Adrenal gland (tissue), 5 donors: Measurements from ENCODE around the gene AP2A2.

Experiments
- CTCF ChIP-seq, 6 experiments: fragments of 450-650 bp in 4 of 6; fragments of 200-600 bp in 2 of 6; sonication (generic) in 1 of 6; IDR thresholded peaks; 1 replicate in 5 of 6; 2 replicates in 1 of 6; pipeline versions ENCODE4 v1.5.1 to v1.8.0; 2016 to 2021; ENCODE audit warnings: antibody characterized with exemption in 6 of 6, mild to moderate bottlenecking in 2 of 6, moderate library complexity in 1 of 6
- POLR2A ChIP-seq, 2 donors: fragments of 450-650 bp; IDR thresholded peaks; one replicate each; pipeline ENCODE4 v1.6.1; 2017; ENCODE audit warnings: antibody characterized with exemption in 2 of 2, mild to moderate bottlenecking in 2 of 2, moderate library complexity in 1 of 2
- donor health status: DM: no; HTN: no; CAD: no.

GRCh38 chr11:1008001-1008802 is 82.5 kb downstream of the AP2A2 start:
- no peak for TF ChIP-seq CTCF (IDR thresholded peaks at IDR 0.05)
- TF ChIP-seq POLR2A (IDR thresholded peaks at IDR 0.05), result no peak
